ENCODE measurements around the gene FAM89B. TPM values are rescaled to one million over a fixed set of nuclear protein-coding genes. Genes with fewer than 3 reads are reported as not detected.

FAM89B gene
- total RNA-seq, 2 experiments from 2014 or later: 36.6 to 54.2 TPM

DNA sequence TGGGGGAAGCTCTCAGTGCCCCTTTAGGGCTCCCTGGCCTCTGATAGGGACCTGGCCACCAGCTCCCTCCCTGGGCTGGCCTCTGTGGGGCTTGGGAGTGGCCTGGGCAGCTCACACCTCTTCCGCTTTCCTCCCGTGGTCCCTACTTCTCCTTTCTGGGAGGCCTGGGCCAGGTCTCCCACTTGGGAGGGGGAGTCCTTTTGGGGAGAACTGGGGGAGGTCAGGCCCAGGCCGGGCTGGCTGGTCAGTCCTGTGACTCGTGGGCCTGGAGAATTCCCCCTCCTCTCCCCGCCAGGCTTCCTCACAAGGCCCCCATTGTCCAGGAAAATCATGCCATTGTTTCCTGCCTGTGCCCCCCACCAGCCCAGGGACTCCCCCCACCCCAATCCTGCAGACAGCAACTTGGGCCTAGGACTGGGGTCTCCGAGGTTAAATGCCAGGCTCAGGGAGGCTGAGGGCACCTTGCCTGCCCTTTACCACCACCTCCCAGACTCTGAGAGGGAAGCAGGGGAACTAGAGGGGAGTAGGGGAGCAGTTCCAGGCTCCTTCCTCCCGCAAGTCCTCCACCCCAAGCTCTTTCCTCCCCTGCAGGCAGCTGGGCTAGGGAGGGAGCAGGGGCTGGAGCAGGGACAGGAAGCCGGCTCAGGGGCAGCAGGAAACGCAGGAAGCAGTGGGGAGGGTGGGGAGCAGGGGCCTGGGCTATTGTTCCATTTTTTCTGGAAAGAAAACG, 38.9 kb downstream of the FAM89B start:
- Mint-ChIP-seq H3K36me3 (peaks cover 18% of the 10 kb centered on the region), H3K27ac (peak overlapping the region; percentile 73)

DNA sequence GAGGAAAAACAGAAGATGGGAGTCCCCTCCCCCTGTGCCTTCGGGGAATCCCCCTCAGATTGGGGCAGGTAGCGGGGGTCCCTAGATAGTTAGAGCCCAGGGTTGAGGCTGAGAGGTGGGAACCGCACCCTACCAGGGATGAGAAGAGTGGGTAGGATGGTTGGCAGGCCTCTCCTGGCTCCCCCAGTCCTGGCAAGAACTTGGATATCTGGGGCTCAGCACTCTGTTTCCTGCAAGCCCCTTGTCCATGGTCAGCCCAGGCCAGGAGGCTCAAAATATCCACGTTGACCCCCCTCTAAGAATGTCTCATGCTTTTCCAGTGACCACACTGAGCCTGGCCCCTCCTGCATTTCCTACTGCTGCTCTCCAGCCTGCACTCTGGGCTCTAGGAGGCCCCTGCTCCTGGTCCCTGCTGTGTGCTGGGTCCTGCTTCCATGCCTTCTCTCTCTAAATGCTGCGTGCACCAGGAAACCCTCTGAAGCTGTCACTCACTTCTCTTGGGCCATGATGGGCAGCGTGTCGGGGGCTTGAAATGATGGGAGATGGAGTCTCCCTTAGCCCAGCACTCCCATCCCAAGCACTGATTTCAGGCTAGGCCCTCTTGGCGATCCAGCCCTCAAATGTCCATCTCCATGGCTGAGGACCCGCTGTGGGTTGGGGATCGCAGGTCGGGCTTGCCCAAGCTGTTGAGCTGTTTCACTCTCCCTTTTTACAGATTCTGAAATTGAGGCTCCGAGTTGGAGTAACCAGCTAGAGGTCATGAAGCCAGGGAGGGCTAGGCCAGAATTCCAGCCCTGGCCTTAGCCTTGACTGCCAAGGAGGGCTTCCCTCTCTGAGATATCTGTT, 39.6 kb downstream of the FAM89B start:
- Mint-ChIP-seq H3K27me3 (no peaks in the 10 kb centered on the region), H3K4me1 (peaks cover 47% of the 10 kb centered on the region), H3K36me3 (peaks cover 22% of the 10 kb centered on the region), H3K9me3 (ENCODE audit: low read depth) (no peaks in the 10 kb centered on the region), H3K27ac (peak overlapping the region; percentile 64), H3K4me3 (peak overlapping the region; percentile 85)
- ATAC-seq: no peak
- DNase-seq: no peak
- CTCF ChIA-PET: interaction anchor here (1.1 to 4.3 kb wide), 8 partner anchors 14 to 168 kb away, joined by 3 to 34 read pairs (median 4); partner anchors contain the start of gene SIPA1

More for the DNA sequence above, 38.9 kb downstream of the FAM89B start:
- no peak for ATAC-seq
- CTCF ChIA-PET: interaction anchor here (0.8 to 4.3 kb wide), 5 partner anchors 16 to 24 kb away, joined by 3 to 26 read pairs (median 3); partner anchors contain the start of gene KCNK7
- DNase-seq: no peak
- Mint-ChIP-seq H3K4me3 (no peak overlapping the region), H3K4me1 (peaks cover 40% of the 10 kb centered on the region), H3K27me3 (no peaks in the 10 kb centered on the region), H3K9me3 (ENCODE audit: low read depth) (no peaks in the 10 kb centered on the region)

DNA sequence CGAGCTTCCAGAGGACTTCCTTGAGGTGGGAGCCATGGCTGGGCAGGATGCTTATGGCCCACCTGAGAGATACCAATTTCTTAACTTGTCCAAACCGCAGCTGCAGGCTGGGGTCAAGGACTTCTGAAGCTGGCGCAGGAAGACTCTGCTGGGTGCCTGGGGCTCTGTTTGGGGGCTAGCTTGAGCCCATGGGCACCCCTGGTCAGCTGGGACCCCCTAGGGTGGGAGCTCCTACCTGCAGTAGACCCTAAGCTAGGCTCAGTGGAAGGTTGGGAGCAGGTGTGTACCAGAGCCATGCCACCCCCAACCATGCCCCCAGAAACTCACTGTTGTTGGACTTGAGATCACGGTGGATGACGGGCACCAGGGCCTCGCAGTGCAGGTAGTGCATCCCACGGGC, 40.4 kb downstream of the FAM89B start:
- Mint-ChIP-seq H3K27ac (peak overlapping the region; percentile 70), H3K4me3 (peak overlapping the region; percentile 85), H3K9me3 (ENCODE audit: low read depth) (no peaks in the 10 kb centered on the region), H3K36me3 (peaks cover 22% of the 10 kb centered on the region), H3K27me3 (no peaks in the 10 kb centered on the region), H3K4me1 (peaks cover 53% of the 10 kb centered on the region)
- no peak for DNase-seq
- ATAC-seq: no peak
- CTCF ChIA-PET: interaction anchor here (1.1 to 4.3 kb wide), 8 partner anchors 14 to 167 kb away, joined by 3 to 34 read pairs (median 4); partner anchors contain the start of gene SIPA1

DNA sequence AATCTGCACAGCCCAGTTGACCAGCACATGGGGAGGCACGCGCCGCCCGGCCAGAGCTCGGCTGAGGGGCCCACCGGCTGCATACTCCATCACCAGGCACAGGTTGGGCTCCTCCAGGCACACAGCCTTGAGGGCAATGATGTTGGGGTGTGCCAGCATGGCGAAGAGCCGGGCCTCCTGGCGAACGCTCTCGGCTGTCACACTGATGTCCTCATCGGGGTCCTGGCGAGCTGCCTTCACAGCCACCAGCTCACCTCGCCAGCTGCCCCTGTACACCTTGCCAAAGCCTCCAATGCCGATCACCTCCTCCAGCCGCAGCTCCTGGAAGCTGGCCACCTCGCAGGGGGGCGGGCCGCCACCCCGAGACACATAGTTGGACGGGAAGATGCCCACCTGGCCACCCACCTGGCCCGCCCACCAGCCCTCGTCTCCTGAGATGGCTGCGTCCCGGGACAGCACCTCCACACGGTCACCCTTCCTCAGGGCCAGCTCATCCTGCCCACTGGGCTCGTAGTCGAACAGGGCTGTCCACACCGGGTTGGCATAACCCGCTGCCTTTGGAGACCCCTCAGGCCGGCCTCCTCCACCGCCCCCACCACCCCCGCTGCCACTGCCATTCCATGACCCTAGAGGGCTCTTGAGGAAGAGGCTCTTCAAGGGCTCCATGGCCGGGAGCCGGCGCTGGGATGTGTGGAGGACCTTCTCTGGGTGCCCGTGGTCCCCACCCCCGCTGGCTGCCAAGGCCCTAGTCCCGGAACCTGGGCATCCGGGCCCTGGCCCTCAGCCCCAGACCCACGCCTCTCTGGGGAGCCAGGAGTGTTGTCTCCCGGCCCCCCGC, 41.0 kb downstream of the FAM89B start:
- peak; percentile 57 for DNase-seq
- peaks cover 18% of the 10 kb centered on the region for H3K36me3 Mint-ChIP-seq
- H3K4me1 Mint-ChIP-seq: peaks cover 56% of the 10 kb centered on the region
- H3K4me3 Mint-ChIP-seq: peak overlapping the region; percentile 85
- no peaks in the 10 kb centered on the region for H3K9me3 Mint-ChIP-seq (ENCODE audit: low read depth)
- H3K27ac Mint-ChIP-seq: peak overlapping the region; percentile 70
- ATAC-seq: no peak
- CTCF ChIA-PET: interaction anchor here (1.1 to 4.3 kb wide), 10 partner anchors 13 to 167 kb away, joined by 3 to 34 read pairs (median 6); partner anchors contain the start of gene SIPA1
- H3K27me3 Mint-ChIP-seq: no peaks in the 10 kb centered on the region

DNA sequence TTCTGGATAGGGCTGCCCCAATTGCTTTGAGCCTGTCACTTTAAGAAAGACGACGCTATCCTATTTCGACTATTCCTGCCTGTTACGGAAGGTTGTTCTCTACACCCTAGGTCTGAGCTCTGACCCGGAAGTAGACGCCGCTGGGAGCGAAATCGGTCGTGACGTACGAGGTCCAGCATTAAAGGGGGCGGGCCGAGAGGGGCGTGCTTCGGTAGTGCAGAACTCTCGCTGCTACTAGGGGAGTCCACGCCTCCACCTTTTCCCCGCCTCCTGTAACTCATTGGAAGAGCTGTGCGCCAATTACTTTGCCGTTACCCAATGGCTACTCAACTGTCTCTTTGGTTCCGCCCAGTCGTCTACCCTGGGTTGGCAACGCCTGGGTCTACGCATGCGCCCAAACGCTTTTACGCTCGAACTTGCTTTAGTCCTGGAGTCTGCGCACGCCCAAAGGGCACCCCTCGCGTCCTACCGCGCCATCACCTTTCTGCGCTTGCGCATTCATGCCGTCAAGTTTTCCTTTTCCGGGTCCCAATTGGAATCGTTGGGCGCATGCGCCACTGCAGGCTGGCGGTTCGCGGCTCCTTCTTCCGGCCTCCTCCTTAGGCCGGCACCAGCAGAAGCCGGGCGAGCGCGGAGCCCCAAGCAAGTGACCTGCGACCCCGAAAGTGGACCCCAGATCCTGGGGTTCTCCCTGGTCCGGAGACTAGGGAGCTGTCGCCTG, 43.1 kb downstream of the FAM89B start, which contains the start of gene PCNX3:
PCNX3 (plus strand) TSS at position 548 of the 721 bp plus-strand sequence. CDS start 536 bp downstream, outside the sequence.
- Mint-ChIP-seq H3K9me3 (ENCODE audit: low read depth) (no peaks in the 10 kb centered on the region), H3K27me3 (no peaks in the 10 kb centered on the region), H3K4me3 (peak within 1 kb of the TSS; percentile 85), H3K4me1 (peaks cover 44% of the 10 kb centered on the region), H3K27ac (peak within 1 kb of the TSS; percentile 96), H3K36me3 (peaks cover 22% of the 10 kb centered on the region)
- DNase-seq (peak; percentile 100), ATAC-seq (peak; percentile 86)
- CTCF ChIA-PET: interaction anchor here (0.6 to 4.3 kb wide), 24 partner anchors 11 to 504 kb away, joined by 3 to 34 read pairs (median 4); partner anchors contain the start of genes EHBP1L1, FAM89B, KAT5 and MUS81

DNA sequence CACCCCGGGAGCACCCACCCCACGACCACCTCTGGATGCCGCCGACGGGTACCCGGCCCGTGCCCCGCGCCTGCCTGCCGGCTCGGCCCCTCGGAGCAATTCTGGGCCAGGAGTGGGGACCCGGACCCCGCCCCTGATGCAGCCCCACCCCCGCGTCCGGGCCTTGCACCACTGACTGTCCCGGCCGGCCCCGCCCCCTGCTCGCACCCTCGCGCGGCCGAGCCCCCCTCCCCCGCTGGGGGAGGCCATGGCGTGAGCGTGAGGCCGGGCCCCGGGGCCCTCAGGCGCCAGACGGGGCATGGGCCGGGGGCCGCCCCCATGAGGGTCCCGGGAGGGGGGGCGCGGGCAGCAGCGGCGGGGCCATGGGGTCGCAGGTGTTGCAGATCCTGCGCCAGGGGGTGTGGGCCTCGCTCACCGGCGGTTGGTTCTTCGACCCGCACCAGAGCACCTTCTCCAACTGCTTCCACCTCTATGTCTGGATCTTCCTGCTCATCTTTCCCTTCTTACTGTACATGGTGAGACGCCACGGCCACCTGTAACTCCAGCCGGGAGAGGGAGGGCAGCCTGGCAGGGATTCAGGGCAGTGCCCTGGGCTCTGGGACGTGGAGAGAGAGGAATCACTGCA, 43.7 kb downstream of the FAM89B start:
- CTCF ChIA-PET: interaction anchor here (1.0 to 4.3 kb wide), 20 partner anchors 10 to 300 kb away, joined by 3 to 34 read pairs (median 6); partner anchors contain the start of genes FAM89B, KAT5, RNASEH2C and SIPA1
- H3K4me3 Mint-ChIP-seq: peak overlapping the region; percentile 85
- peaks cover 38% of the 10 kb centered on the region for H3K4me1 Mint-ChIP-seq
- no peaks in the 10 kb centered on the region for H3K27me3 Mint-ChIP-seq
- H3K36me3 Mint-ChIP-seq: peaks cover 24% of the 10 kb centered on the region
- H3K27ac Mint-ChIP-seq: peak overlapping the region; percentile 96
- peak; percentile 1 for ATAC-seq
- DNase-seq: peak; percentile 52
- H3K9me3 Mint-ChIP-seq (ENCODE audit: low read depth): no peaks in the 10 kb centered on the region

DNA sequence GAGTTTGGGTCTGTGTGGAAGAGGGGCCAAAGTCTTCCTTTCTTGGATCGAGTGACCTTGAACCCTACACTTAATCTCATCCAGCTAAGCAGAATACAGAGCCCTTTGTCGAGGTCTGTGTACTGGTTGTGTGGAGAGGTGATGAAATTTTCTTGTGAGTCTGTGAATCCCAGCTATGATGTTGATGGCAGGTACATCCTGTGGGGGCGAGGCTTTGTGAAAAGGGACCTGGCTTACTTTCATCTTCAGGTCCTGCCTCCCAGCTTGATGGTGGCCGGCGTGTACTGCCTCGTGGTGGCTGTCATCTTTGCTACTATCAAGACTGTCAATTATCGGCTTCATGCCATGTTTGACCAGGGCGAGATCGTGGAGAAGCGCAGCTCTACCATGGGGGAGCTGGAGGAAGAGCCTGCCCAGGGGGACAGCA, 44.2 kb downstream of the FAM89B start:
- CTCF ChIA-PET: interaction anchor here (1.0 to 2.3 kb wide), 9 partner anchors 9 to 163 kb away, joined by 3 to 8 read pairs (median 4); partner anchors contain the start of genes SIPA1 and ZNRD2
- ATAC-seq: no peak
- H3K27ac Mint-ChIP-seq: peak overlapping the region; percentile 92
- H3K9me3 Mint-ChIP-seq (ENCODE audit: low read depth): no peaks in the 10 kb centered on the region
- H3K27me3 Mint-ChIP-seq: no peaks in the 10 kb centered on the region
- peaks cover 34% of the 10 kb centered on the region for H3K4me1 Mint-ChIP-seq
- H3K4me3 Mint-ChIP-seq: peak overlapping the region; percentile 85
- peaks cover 24% of the 10 kb centered on the region for H3K36me3 Mint-ChIP-seq
- peak; percentile 62 for DNase-seq

DNA sequence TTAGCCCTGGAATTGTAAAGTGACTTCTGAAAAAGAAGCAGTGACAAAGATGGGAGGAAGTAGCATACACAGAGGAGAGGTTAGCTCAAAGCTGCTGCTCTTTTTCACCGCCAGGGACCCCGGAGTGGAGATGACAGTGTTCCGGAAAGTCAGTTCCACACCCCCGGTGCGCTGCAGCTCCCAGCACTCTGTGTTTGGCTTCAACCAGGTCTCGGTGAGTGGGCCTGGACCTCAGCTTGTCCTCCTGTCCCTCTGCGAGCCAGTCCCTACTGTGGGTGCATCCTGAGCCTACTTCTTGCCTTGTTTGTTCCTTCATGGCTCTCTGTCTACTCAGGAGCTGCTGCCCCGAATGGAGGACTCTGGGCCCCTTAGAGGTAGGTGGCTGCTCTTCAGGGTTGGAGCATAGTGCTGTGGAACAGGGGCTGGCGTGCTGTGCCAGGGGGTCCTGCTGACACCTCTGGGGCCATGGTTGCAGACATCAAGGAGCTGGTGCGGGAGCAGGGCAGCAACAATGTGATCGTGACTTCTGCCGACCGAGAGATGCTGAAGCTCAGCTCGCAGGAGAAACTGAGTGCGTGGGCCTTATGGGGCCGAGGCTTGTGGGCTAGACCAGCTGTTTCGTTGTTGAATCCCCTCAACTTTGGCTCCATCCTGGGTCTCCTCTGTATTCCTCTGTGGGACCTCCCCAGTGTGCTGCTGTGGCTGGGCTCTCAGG, 45.0 kb downstream of the FAM89B start:
- Mint-ChIP-seq H3K27me3 (no peaks in the 10 kb centered on the region), H3K27ac (peak overlapping the region; percentile 92), H3K4me3 (peak overlapping the region; percentile 85), H3K9me3 (ENCODE audit: low read depth) (no peaks in the 10 kb centered on the region), H3K4me1 (peaks cover 29% of the 10 kb centered on the region), H3K36me3 (peaks cover 24% of the 10 kb centered on the region)
- ATAC-seq (no peak), DNase-seq (no peak)
- CTCF ChIA-PET: interaction anchor here (0.9 to 2.3 kb wide), 11 partner anchors 8 to 163 kb away, joined by 3 to 8 read pairs (median 4); partner anchors contain the start of genes FAM89B, KAT5, SIPA1 and ZNRD2

DNA sequence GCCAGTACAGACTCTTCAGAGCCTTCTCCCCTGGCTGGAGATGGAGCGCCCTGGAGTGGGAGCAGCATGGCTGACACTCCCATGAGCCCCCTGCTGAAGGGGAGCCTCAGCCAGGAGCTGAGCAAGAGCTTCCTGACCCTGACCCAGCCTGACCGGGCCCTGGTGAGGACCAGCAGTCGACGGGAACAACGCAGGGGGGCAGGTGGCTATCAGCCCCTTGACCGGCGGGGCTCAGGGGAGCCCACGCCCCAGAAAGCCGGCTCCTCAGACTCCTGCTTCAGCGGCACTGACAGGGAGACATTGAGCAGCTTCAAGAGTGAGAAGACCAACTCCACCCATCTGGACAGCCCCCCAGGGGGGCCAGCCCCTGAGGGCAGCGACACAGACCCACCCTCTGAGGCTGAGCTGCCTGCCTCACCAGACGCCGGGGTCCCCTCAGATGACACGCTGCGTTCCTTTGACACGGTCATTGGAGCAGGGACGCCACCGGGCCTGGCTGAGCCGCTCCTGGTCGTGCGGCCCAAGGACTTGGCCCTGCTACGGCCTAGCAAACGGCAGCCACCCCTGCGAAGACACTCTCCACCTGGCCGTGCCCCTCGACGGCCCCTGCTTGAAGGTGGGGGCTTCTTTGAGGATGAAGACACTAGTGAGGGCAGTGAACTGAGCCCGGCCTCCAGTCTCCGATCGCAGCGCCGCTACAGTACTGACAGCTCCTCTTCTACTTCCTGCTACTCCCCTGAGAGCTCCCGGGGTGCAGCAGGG, 45.8 kb downstream of the FAM89B start:
- H3K4me1 Mint-ChIP-seq: peaks cover 20% of the 10 kb centered on the region
- CTCF ChIA-PET: interaction anchor here (0.9 to 2.3 kb wide), 7 partner anchors 8 to 94 kb away, joined by 3 to 8 read pairs (median 3); partner anchors contain the start of genes FAM89B, KAT5 and SIPA1
- H3K4me3 Mint-ChIP-seq: no peak overlapping the region
- peaks cover 23% of the 10 kb centered on the region for H3K36me3 Mint-ChIP-seq
- H3K27ac Mint-ChIP-seq: no peak overlapping the region
- no peak for DNase-seq
- H3K27me3 Mint-ChIP-seq: no peaks in the 10 kb centered on the region
- ATAC-seq: no peak
- no peaks in the 10 kb centered on the region for H3K9me3 Mint-ChIP-seq (ENCODE audit: low read depth)

DNA sequence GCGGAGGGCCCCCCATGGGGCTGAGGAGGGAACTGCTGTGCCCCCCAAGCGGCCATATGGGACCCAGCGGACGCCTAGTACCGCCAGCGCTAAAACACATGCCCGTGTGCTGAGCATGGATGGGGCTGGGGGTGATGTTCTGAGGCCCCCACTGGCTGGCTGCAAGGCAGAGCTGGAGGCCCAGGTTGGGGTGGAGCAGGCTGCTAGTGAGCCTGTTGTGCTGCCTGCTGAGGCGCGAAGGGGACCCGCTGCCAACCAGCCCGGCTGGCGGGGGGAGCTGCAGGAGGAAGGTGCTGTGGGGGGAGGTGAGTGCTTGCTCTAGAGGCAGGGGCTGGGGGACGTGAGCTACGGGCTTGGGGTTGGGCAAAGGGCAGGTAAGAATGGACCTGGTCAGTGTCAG, 46.4 kb downstream of the FAM89B start:
- DNase-seq (no peak), ATAC-seq (no peak)
- CTCF ChIA-PET: interaction anchor here (1.4 kb wide), 1 partner anchor 33 kb away, joined by 3 read pairs; no protein-coding TSS in a partner anchor
- Mint-ChIP-seq H3K27ac (no peak overlapping the region), H3K27me3 (no peaks in the 10 kb centered on the region), H3K36me3 (peaks cover 25% of the 10 kb centered on the region), H3K4me3 (no peak overlapping the region), H3K9me3 (ENCODE audit: low read depth) (no peaks in the 10 kb centered on the region), H3K4me1 (peaks cover 19% of the 10 kb centered on the region)

All from activated CD8-positive, alpha-beta memory T cell treated with anti-CD3 and anti-CD28 coated beads, Interleukin-2, amount 10 ng/mL, durations not matched to agents 7 days and 5 days (primary cell).